GM13976 (cell line): ENCODE results near the gene CRYGA.
"Not testable (repeated sequence)": the region's sequence is repeated elsewhere in the genome, so short reads cannot be mapped to it uniquely, and the experiment has no call there.

ENCODE experiments used
- DNase-seq: peaks from one replicate; pipeline ENCODE4 v3.0.0; 2012; ENCODE audit warnings: low spot score
- in situ Hi-C: fragments of 300-500 bp; cut with MboI; formaldehyde crosslinking; loops from one replicate; pipeline ENCODE4 v1.12.0; 2022; ENCODE audit warnings: low sequenced_read_pairs, mixed read lengths, inconsistent platforms; ENCODE audit not compliant: unreplicated experiment
- TF ChIP-seq, protein P1 (sequence below): IDR thresholded peaks from 2 replicates; pipeline ENCODE4 v1.5.1; 2012; ENCODE audit warnings: borderline replicate concordance, mild to moderate bottlenecking; ENCODE audit not compliant: insufficient read depth; ENCODE audit errors: extremely low read depth, missing control alignments, control extremely low read depth

CRYGA gene

DNA sequence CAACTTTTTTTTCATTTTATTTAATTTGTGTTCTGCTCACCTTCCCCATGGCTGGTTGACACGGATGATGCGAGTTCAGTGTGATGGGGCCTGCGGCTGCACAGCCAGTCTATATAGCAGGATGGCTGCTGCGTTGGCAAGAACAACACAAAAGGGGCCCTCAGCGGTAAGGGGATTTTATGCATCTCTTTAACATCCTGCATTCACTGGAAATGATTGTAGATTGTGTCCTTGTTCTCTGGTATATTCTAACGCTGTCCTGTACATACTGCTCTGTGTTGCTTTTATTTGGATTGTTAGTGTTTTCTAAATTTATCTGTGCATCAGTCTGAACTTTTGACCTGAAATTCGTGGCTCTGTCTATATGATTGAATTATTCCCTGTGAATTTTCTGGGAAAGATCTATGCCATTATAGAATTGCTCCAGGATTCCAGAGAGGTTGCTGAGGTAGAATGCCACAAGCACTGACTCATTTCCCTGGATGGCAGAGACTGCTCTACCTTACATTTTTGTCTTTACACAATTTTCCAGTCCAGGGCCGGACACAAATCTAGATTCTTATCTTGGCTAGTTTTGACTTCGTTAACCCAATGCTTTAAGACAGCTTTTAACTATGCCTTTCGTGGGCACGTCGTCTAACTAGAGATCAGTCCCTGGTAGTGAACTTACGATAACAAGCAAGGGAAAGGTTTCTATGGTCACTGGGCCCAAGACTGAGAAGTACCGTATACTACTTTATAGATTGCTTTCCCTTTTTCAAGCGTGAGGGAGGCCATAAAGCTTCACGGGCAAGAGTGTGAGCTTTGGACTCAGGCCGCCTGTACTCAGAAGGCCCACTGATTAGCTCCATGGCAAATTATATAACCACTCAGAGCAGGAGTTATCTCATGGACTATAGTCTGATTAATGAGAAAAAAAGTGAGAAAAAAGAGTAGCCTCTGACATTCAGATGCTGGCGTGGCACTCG, 33.4 kb downstream of the CRYGA start, which contains the start of gene CRYGC:
TSS of gene CRYGC (minus strand) at position 85 of the 968 bp plus-strand sequence. CDS start at position 49, 36 bp downstream.
- no peak for DNase-seq
- TF ChIP-seq, protein P1, sequence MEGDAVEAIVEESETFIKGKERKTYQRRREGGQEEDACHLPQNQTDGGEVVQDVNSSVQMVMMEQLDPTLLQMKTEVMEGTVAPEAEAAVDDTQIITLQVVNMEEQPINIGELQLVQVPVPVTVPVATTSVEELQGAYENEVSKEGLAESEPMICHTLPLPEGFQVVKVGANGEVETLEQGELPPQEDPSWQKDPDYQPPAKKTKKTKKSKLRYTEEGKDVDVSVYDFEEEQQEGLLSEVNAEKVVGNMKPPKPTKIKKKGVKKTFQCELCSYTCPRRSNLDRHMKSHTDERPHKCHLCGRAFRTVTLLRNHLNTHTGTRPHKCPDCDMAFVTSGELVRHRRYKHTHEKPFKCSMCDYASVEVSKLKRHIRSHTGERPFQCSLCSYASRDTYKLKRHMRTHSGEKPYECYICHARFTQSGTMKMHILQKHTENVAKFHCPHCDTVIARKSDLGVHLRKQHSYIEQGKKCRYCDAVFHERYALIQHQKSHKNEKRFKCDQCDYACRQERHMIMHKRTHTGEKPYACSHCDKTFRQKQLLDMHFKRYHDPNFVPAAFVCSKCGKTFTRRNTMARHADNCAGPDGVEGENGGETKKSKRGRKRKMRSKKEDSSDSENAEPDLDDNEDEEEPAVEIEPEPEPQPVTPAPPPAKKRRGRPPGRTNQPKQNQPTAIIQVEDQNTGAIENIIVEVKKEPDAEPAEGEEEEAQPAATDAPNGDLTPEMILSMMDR, result no peak
- in situ Hi-C loops, result no loop called here

DNA sequence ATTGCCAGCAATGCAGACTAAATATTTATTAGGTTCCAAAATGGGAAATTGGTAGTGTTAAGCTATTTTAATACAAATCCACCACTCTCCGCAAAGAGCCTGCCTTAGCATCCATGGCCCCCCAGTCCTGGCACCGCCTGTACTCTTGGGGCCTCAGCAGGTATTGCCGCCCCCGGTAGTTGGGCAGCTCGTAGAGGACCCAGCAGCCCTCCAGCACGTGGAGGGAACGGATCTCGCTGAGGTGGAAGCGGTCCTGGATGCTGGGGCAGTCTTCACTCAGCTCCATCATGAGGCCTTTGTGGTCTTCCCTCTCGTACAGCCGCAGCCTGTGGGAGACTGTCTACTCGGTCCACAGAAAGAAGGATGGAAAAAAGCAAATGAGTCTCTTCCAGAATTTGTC, 35.3 kb downstream of the CRYGA start:
- no peak for DNase-seq
- TF ChIP-seq, protein P1, result no peak
- in situ Hi-C loops, result no loop called here

DNA sequence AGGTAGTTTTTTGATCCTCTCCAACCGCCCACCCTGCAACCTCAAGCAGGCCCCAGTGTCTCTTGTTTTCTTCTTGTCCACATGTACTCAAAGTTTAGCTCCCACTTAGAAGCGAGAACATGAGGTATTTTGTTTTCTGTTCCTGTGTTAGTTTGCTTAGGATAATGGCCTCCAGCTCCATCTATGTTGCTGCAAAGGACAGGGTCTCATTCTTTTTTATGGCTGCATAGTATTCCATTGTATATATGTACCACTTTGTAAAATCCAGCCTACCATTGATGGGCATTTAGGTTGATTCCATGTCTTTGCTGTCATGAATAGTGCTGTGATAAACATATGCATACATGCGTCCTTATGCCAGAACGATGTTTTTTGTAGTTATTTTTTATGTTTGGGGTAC, 36.3 kb downstream of the CRYGA start:
- in situ Hi-C loops, result no loop called here
- DNase-seq, result no peak
- TF ChIP-seq, protein P1, result no peak

GRCh38 chr2:208125251-208125650, 38.1 kb downstream of the CRYGA start:
- TF ChIP-seq, protein P1, result no peak
- in situ Hi-C loops, result no loop called here
- DNase-seq, result no peak

DNA sequence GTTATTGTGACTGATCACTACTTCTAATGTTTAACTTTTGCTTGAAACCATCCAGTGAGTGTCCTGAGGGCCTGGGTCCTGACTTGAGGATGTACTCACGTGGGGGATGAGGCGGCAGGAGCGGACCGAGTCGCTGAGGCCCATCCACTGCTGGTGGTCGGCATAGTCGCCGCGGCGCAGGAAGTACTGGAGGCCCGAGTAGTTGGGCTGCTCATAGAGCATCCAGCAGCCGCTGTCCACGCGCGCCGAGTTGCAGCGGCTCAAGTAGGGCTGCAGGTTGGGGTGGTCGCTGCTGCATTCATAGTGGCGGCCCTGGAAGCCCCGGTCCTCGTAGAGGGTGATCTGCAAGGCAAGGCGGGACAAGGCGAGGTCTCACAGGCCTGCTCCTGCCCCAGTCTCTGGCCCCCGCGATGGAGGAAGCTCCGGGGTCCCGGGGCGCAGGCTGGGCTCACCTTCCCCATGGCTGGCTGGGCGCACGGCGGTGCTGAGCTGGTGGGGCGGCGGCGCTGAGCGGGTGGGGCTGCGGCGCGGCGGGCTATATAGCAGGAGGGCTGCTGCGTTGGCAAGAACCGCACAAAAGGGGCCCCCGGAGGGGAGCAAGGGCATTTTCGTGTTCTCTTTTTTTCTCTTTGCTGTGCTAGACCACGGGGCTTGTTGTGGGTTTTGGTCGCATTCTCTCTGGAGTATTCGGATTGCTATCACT, 39.2 kb downstream of the CRYGA start, which contains the start of gene CRYGD:
TSS of gene CRYGD (minus strand) at position 512 of the 703 bp plus-strand sequence. CDS start at position 461, 51 bp downstream.
- in situ Hi-C loops, DNase-seq: not testable (repeated sequence)

GRCh38 chr2:208122248-208122647, 41.1 kb downstream of the CRYGA start:
- in situ Hi-C loops, result no loop called here
- no peak for DNase-seq
- TF ChIP-seq, protein P1, result no peak
